Esophagus squamous epithelium (tissue), 5 donors: Measurements from ENCODE around the gene TNPO3. TPM values are rescaled to one million over a fixed set of nuclear protein-coding genes. Genes with fewer than 3 reads are reported as not detected.

Source experiments
- DNase-seq: peaks from one replicate; lab custom pipeline; 2025; lab: John Stamatoyannopoulos, UW
- H3K27ac ChIP-seq, 4 donors: fragments of 200-600 bp; sonication (generic); one replicate each; pipeline ENCODE4 v1.5.1; 2016 to 2019; ENCODE audit warnings: mild to moderate bottlenecking in 1 of 4
- H3K27me3 ChIP-seq, 4 donors: fragments of 200-600 bp; sonication (generic); 1 replicate in 3 of 4; 2 replicates in 1 of 4; pipeline versions ENCODE4 v1.5.1 to v1.6.0; 2017 to 2021; ENCODE audit warnings: antibody characterized with exemption in 1 of 4
- H3K36me3 ChIP-seq, 3 donors: fragments of 200-600 bp; sonication (generic); one replicate each; pipeline ENCODE4 v1.5.1; 2016 to 2019
- H3K4me1 ChIP-seq, 3 donors: fragments of 200-600 bp; sonication (generic); one replicate each; pipeline ENCODE4 v1.5.1; 2017 to 2019
- H3K4me3 ChIP-seq, 4 donors: fragments of 200-600 bp; sonication (generic); 1 replicate in 3 of 4; 2 replicates in 1 of 4; pipeline ENCODE4 v1.5.1; 2016 to 2019; ENCODE audit warnings: mild to moderate bottlenecking in 2 of 4, moderate library complexity in 1 of 4
- H3K9me3 ChIP-seq, 3 donors: fragments of 200-600 bp; sonication (generic); one replicate each; pipeline ENCODE4 v1.5.1; 2016 to 2019
- CTCF ChIP-seq, 6 experiments: fragments of 450-650 bp in 4 of 6; fragments of 200-600 bp in 2 of 6; sonication (generic) in 2 of 6; IDR thresholded peaks; one replicate each; pipeline ENCODE4 v1.5.1; 2016 to 2019; ENCODE audit warnings: antibody characterized with exemption in 6 of 6, mild to moderate bottlenecking in 4 of 6, moderate library complexity in 4 of 6
- POLR2A ChIP-seq, 4 donors: fragments of 450-650 bp; IDR thresholded peaks; one replicate each; pipeline ENCODE4 v1.6.1; 2017; ENCODE audit warnings: antibody characterized with exemption in 4 of 4, mild to moderate bottlenecking in 4 of 4, moderate library complexity in 3 of 4
- WGBS, 2 donors: methylation state at CpG; one replicate each; pipeline ENCODE4 v1.1.5; 2018; 5-methylcytosine and 5-hydroxymethylcytosine counted together
- intact Hi-C: fragments of 100-400 bp; cut with DNase I; formaldehyde crosslinking; loops from one replicate; pipeline ENCODE4 v1.15.0; 2022
- total RNA-seq, 4 donors: library from RNA; depleted of rRNA; stranded (reverse); fragments of >200 nt; gene quantifications; one replicate each; pipeline ENCODE4 v1.1.0, GENCODE V29; 2016
- donor health status: DM: yes; HTN: yes; CAD: no.

TNPO3 gene
- total RNA-seq, 4 donors from 2014 or later, result 26.4 to 49.6 (median 39.3) TPM

- Histone ChIP-seq H3K36me3 (no peaks in the 10 kb centered on the region), H3K9me3 (no peaks in the 10 kb centered on the region), H3K4me3 (no peak overlapping the region), H3K4me1 (no peaks in the 10 kb centered on the region), H3K27me3 (peaks cover 0 to 39% (median 0%) of the 10 kb centered on the region in 4 donors), H3K27ac (no peak overlapping the region)
- intact Hi-C loops, result no loop called here
- DNase-seq, result no peak
- WGBS, 2 donors, result 82 to 94% methylated on average over 2 of the region's 2 CpGs
- TF ChIP-seq POLR2A (IDR thresholded peaks at IDR 0.05) (no peak), CTCF (IDR thresholded peaks at IDR 0.05) (no peak)
Measured at GRCh38 chr7:129078455-129078854, 23.5 kb upstream of the TNPO3 start.

- Histone ChIP-seq H3K4me1 (no peaks in the 10 kb centered on the region), H3K4me3 (no peak overlapping the region), H3K36me3 (no peaks in the 10 kb centered on the region), H3K9me3 (no peaks in the 10 kb centered on the region), H3K27me3 (peaks cover 0 to 35% (median 0%) of the 10 kb centered on the region in 4 donors), H3K27ac (no peak overlapping the region)
- TF ChIP-seq CTCF (IDR thresholded peaks at IDR 0.05), result no peak
- no peak for TF ChIP-seq POLR2A (IDR thresholded peaks at IDR 0.05)
- 58 to 76% methylated on average over 2 of the region's 2 CpGs for WGBS, 2 donors
- intact Hi-C loops, result no loop called here
- no peak for DNase-seq
Measured at GRCh38 chr7:129076886-129077285, 22.0 kb upstream of the TNPO3 start.

GRCh38 chr7:129074994-129075393 is 20.1 kb upstream of the TNPO3 start:
- 93 to 94% methylated on average over 2 of the region's 2 CpGs for WGBS, 2 donors
- H3K27ac ChIP-seq, result no peak overlapping the region
- TF ChIP-seq POLR2A (IDR thresholded peaks at IDR 0.05) (no peak), CTCF (IDR thresholded peaks at IDR 0.05) (no peak)
- H3K4me3 ChIP-seq, result no peak overlapping the region
- H3K9me3 ChIP-seq, result no peaks in the 10 kb centered on the region
- no peaks in the 10 kb centered on the region for H3K4me1 ChIP-seq
- no peaks in the 10 kb centered on the region for H3K36me3 ChIP-seq
- peaks cover 0 to 32% (median 0%) of the 10 kb centered on the region in 4 donors for H3K27me3 ChIP-seq
- DNase-seq, result no peak
- intact Hi-C loops, result no loop called here

- Histone ChIP-seq H3K27ac (no peak overlapping the region), H3K4me1 (no peaks in the 10 kb centered on the region), H3K9me3 (no peaks in the 10 kb centered on the region), H3K4me3 (no peak overlapping the region), H3K36me3 (no peaks in the 10 kb centered on the region), H3K27me3 (peaks cover 0 to 32% (median 0%) of the 10 kb centered on the region in 4 donors)
- WGBS, 2 donors, result 75% methylated on average over 1 of the region's 1 CpG; no CpG with 5 or more reads in 1 of the 2 donors
- no peak for DNase-seq
- TF ChIP-seq POLR2A (IDR thresholded peaks at IDR 0.05) (no peak), CTCF (IDR thresholded peaks at IDR 0.05) (no peak)
- intact Hi-C loops, result no loop called here
Measured at GRCh38 chr7:129074361-129074871, 19.5 kb upstream of the TNPO3 start.

DNA sequence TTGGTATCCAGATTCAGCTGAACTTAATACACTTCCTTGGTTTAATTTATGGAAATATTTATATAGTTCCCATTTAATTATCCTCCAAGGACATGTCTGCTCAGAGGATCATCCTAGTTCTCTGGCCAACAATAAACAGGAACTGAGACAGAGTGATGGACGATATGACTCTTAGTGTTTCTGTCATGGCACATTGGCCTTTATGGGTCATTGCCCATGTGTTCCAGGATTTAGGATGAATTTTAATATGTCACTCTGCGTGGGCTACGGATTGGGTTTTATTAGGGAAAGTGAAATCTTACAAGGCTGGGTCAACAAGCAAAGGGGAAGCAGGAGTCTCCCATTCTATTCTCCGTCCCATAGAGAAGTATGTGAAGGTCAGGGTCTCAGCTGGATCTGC is 18.8 kb upstream of the TNPO3 start:
- TF ChIP-seq CTCF (IDR thresholded peaks at IDR 0.05), result no peak
- no peak for TF ChIP-seq POLR2A (IDR thresholded peaks at IDR 0.05)
- intact Hi-C loops, result no loop called here
- Histone ChIP-seq H3K4me3 (no peak overlapping the region), H3K27ac (no peak overlapping the region), H3K36me3 (no peaks in the 10 kb centered on the region), H3K4me1 (no peaks in the 10 kb centered on the region), H3K9me3 (no peaks in the 10 kb centered on the region), H3K27me3 (peaks cover 0 to 35% (median 0%) of the 10 kb centered on the region in 4 donors)
- no peak for DNase-seq
- 65 to 78% methylated on average over 4 of the region's 4 CpGs for WGBS, 2 donors
